Stimulated activated CD4-positive, alpha-beta T cell treated with anti-CD3 and anti-CD28 coated beads, TNF-alpha, amount 100 ng/mL, for 24 hours (primary cell): ENCODE results near the gene LAMA2.
A peak's percentile ranks its signal among the peaks of the same experiment; 100 is the strongest.

Experiments
- DNase-seq, 3 experiments: peaks; one replicate each; pipeline ENCODE4 v3.0.0-alpha.2; 2020; ENCODE audit warnings: low read depth in 3 of 3

Gene LAMA2

DNA sequence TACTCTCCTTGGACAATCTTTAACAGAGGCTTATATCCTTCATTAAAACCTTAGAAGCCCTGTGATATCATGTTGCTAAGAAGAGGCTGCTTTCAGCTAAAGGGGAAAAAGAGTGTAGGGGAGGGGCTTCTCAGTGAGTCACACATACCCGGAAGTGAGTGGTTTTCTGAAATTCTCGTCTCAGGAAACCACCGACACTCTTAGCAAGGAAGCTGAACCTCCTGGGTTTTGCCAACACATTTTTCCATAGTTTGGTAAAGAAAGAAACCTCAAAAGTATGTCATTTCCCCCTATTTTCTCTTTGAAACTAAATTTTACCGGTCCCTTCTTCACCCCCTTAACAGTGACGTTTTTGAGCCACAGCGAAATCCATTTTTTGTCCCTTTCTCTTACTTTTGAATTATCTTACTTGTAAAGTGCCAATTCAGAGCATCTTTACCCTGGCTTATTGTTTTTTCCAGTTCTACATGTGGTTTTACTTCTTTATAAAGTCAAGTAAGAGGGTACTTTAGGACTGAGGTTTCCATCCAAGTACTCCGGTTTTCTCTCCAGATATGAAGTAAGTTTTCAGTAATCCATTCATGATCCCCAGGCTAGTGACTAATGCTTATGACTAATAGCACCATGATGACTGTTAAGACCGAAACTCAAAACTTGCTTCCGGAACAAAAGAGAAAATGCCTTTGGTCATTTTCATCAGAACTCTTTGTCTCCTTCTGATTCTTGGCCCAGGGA, 607.8 kb downstream of the LAMA2 start:
- peak; percentile 37 to 58 (median 41) for DNase-seq

DNA sequence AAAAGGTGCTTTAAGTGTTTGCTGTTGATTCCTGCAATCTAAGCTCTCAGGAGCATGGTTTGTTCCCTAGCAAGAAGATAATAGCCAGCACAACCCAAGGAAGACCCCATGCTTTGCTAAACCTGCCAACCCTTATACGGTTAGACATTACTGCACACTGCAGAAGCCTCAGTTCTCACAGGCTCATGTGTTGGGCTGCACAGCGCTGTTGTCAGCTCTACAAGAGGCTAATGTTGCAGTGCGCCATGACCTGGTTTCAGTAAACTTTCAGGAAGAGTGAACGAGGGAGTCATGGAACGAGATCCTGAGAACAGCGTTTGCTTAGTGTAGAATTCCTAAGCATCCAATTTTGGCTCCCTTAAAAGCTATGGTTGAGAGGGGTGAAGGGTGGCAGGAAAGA, 608.5 kb downstream of the LAMA2 start:
- no peak for DNase-seq

DNA sequence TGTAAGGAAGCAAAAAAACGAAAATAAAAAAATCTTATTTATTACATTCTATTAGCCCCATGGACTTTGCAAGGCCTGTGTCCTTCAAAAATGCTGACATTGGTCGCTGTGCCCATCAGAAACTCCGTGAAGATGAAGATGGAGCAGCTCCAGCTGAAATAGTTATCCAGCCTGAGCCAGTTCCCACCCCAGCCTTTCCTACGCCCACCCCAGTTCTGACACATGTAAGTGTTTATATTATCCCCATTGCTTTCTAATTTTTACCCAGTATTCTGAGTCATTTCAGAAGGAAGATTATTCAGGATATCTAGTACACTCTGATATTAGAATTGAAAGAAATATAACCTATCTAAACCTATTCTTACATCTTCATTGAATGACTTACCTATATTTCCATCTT, 609.3 kb downstream of the LAMA2 start:
- no peak for DNase-seq

DNA sequence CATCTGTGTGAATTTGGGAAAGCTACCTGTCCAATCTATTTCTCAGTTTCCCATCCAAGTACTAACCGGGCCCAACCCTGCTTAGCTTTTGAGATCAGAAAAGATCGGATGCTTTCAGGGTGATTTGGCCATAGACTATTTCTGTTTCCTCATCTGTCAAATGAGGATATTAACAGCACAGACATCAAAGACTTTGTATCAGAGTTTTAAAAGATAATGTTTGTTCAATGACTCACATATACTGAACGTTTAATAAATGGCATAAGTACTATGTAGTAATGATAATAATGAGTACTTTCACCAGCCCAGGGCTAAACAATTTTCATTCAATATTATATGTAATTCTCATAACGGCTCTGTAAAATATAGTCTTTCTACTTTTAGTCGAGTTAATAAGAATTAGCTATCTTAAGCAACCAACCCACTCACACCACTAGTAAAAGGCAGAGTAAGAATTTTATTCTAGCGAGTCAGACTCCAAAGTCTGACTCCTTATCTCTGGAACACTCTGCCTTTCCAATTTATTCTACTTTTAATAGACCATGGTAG, 610.5 kb downstream of the LAMA2 start:
- no peak for DNase-seq

DNA sequence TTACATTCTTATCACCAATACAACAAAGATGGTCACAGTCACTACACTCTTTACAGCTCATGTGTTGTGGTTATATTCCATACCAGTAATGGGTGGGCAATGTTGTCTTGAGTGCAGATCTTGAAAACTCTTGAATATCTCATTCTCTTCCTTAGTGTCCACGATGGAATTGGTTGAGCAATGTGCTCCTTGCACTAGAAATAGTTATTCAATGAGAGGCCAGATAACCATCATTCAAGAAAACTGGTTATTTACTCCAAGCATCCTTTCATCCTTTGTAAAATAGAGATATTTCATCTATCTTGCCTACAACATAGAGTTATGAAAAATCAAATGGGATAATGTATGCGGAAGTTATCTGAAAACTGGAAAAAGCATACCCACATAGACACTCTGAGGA, 611.2 kb downstream of the LAMA2 start:
- DNase-seq: no peak

DNA sequence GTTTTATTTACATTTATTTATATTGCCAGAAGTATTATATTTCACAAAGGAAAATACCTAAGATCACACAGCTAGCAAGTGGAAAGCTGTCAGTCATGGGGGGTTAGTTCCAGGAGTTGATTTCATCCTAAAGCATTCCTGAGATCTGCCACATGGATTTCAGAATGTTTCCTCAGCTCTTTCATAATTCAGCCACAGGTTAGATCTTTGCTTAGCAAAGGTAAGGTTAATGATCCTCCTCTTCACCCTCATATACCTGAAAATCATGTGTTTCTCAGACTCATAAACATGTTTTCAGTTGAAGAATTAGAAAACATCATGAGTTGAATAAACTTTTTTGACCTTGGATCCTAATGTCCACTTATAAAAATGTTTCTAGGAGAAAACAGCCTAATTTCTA, 611.6 kb downstream of the LAMA2 start:
- no peak for DNase-seq

DNA sequence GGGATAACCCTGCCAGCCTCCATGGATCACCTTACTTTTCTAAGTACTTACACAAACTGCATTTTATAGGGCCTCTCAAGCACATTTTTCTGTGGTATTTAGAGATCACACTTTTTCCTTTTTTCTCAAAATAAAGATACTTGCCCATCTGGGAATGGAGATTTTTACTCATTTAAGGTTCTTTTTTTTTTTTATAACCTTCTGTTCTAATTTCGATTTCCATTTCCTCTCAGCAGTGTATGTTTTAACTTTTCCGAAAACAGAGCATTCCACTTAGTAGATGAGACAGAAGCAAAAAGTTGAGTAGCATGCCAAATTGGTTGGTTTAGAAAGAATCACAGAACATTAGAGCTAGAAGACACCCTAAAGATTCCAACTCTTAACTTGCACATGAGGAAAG, 612.7 kb downstream of the LAMA2 start:
- no peak for DNase-seq

DNA sequence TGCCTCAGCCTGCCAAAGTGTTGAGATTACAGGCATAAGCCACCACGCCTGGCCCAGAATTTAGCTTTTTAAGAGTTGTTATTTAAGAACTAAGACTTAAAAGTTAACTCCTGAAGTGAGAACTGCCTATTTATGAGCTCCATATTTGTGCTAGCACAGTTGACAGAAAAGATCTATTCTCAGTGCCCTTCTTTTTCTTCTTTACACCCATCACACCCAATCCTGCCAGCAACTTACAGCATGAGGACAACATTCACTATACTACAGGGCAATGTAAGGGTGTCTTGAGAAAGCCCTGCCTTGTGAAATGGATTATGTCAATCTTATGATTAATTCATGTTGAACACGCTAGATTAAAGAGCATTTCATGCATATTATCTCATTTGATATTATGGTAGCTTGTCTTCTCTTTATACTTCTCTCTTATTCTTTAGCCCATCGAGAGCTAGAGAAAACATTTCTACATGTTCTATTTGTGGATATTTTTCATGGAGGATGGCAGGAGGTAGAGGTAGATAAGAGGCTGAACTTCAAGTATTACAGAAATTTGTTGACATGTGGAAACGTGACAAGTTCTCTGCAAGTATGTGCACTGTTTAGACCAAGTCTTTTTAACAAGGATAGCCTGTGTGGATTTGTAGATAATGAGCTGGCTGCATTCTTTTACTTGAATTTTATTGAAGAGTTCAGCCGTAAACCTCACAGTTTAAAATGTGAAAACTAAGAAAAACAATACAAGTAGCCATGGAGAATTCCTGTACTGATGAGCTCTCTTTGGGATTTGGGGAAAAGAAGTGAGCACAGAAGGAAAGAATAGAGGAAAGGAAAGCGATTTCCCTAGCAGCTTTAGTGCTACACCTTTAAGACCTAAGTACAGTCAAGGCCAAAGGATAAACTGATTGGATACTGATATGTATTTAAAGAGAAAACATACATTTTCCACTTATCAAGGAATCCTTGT, 614.8 kb downstream of the LAMA2 start:
- no peak for DNase-seq

DNA sequence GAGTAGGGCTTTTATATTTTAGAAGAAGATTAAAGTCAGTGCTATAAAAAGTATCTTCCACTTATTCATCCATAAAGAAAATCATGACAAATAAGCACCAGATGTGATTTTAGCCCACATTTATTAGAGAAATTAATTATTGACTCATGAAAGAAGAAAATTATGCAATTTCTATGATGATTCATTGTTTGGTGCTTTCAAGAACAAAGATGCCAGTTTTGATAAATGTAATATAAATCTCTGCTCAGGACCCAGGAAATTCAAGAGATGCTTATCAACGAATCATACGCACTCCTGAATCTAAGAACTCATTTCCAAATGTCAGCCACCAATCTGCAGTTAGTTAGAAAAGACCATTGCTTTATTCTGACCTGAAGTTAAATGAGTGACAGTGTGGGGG, 615.6 kb downstream of the LAMA2 start:
- no peak for DNase-seq

DNA sequence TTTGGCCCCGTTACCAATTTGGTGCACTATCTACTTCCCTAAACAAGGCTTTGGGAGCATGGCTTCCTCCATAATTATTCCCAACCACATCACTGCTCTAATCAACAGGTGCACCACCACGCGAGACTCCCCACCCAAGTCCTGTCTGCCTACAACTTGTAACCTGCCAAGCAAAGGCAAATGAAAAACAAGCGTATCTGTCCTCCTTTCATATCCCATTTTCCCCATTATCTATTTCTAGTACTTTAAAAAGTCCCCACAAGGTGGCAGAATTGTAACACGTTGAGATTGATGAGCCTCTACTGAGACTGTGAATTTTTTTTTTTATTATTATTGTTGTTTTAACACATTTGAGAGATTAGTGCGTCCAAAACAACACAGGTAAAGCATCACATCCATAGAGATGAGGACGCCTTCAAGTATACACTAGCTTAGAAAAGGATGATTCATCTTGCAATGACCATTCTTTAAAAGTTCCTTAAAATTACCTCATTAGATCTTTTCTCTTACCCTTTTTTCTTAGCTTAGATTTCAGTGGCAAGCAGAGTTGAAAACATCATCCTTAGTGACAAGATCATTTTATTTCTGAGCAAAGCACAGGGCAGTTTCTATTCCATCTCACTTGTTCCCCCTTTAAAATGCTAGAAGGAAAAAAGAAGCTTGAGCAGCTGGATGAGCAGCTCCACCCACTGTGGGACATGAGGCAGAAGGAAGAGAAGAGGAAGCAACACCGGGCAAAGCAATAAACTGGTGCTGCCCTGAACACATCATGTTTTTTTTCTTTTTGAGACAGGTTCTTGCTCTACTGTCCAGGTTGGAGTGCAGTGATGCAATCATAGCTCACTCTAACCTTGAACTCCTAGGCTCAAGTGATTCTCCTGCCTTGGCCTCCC, 616.3 kb downstream of the LAMA2 start:
- DNase-seq: no peak

DNA sequence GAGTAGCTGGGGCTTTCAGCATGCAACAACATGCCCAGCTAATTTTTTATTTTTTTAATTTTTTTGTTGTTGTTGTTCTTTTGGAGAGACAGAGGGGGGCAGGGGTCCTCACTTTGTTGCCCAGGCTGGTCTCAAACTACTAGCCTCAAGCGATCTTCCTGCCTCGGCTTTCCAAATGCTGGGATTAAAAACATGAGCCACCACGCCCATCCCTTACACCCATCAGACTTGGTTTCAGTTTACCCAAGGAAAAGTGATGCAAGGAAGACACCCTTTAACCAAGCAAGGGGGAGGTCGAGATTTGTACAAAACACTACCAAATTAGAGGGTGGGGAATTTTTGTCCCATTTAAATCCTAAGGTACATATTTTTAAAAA, 616.9 kb downstream of the LAMA2 start:
- DNase-seq: no peak

DNA sequence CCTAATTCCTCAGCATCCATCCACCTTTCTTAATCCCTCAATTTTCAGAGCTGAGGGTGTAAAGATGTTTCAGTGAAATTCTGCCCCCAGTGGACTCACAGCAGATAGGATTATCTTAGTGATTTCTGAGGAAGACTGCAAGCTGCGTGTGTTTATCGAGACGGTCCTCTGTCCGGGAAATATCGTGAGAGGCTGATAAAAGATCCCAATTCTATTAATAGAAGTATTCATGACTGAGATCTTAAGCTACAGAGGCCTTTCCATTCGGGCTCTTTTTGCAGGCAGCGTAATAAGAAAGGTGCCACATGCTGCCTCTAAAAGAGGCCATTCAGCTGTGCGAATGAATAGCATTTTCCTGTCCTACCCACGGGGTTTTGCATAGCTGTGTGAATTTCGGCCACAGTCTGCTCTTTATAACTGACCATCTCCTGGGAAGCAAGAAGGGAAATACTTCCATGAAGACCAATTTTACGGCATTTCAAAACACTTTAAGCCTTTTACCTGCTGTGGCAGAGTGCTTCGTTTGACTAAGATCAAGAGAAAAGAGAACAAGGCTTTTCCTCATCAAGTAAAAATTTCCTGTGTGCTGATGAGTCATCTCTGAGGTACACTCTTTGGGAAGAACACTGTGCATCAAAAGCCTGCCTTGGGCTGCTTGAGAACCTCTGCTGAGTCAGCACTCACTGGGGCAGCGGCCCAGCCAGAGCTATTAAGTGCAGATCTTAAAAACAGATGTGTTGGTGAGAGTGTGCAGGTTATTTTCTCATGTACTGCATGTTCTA, 618.2 kb downstream of the LAMA2 start:
- DNase-seq: peak in 1 of 3 experiments; percentile 41

DNA sequence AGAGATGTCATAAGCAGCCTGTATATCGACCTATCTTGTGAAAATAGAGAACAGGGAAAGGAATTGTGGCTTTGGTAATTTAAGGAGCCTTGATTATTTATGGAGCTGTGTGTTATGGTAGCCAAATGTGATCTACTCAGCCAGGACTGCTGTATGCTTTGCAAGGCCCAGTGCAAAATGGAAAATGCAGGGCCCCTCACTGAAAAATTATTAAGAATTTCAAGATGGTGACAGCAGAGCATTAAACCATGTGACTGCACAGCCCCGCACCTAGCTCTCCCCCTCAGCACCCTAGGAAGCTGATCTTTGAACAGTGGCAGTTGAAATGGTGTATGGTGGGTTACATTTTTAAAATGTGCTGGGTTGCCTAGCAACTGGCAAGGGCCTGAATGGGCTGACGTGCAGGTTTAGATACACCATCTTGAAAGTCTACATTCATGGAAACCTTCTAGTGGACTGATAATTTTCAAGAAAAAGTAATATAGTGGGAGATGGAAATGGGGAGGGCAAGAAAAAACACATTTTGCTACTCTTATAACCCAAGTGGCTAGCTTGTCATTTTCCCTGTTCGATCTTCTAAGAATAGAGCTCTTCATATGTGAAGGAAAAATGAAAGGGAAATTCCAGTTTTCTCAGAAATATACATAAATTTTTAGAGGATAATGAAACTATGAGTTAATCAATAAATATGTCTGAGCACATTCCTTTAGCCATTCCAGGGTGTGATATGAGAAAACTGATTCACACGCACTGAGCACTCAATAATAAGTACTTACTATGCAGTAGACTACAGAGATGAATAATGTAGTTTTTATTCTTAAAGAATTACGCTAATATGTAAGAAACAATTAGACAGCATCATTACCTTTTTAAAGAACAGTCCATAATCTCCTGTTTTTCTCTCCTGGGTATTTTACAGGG, 619.1 kb downstream of the LAMA2 start:
- DNase-seq: no peak

DNA sequence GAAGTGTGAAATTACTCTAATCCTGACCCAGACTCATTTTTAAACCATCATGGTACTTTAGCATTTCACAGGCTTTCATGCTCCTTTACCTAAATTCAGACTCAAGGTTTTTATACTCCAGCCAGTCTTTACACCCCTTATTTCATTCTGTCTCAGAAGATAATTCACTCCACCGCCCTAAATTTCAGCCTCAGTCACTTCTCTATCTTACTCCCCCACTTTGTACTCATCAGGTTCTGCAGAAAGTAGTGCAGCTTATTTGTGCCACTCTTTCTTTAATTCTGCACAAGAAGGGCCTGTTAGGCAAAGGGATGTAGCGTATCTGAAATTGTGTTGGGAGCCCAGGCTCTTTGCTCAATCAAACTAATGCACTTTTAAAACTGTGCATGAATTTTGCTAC, 621.5 kb downstream of the LAMA2 start:
- DNase-seq: no peak

DNA sequence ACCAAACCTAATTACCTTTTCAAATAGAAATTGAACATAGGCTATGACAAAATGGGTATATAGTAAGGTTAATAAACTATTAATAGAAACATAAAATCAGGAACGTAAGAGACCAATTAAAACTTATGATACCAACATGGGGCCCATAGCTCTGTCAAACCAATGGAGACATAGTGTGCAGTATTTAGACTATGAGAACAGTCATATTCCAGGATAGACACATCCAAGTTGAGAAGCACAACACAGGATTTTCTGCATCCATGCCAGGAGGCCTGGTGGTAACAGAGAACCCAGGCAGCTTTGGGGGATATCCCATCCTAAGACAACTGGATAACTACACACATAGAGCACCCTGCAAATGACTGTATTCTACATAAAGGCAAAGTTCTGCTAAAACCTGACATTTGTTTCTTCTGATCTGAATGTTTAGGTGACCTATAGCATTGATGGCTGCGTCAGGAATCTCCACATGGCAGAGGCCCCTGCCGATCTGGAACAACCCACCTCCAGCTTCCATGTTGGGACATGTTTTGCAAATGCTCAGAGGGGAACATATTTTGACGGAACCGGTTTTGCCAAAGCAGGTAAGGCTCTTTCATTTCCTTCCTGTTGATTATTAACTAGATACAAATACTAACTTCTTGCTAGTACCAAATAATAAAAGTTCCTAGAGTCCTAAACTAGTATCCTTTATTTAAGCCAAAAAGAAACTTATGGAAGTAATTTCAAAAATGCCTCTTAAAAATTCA, 624.3 kb downstream of the LAMA2 start:
- no peak for DNase-seq

DNA sequence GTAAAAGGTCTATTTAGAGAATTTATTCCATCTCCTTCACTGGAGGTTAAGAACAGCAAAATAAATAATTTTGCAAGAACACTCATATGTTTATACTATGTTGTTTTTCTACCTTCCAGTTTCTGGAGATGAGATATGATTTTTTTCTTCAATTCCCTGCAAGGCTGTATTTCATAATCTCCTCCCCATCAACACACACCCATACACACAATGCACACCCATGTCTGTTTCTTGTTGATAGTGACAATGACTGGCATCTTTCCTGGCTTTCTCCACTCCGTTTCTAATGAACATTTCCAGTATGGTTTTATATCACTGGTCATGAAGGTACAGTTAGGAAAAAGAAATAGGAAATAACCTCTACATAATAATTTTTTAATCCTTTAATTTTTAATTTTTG, 624.9 kb downstream of the LAMA2 start:
- no peak for DNase-seq

DNA sequence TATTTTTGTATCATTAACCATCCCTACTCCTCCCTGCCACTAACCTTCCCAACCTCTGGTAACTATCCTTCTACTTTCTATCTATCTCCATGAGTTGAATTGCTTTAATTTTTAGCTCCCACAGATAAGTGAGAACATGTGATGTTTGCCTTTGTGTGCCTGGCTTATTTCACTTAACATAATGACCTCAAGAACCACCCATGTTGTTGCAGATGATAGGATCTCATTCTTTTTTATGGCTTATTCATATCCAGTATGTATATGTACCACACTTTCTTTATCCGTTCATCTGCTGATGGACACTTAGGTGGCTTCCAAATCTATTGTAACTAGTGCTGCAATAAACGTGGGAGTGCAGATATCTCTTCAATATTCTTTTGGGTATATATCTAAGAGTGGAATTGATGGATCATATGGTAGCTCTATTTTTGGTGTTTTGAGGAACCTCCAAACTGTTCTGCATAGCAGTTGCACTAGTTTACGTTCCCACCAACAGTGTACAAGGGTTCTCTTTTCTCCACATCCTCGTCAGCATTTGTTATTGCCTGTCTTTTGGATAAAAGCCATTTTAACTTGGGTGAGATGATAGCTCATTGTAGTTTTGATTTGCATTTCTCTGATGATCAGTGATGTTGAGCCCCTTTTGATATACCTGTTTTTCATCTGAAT, 625.7 kb downstream of the LAMA2 start:
- DNase-seq: no peak

DNA sequence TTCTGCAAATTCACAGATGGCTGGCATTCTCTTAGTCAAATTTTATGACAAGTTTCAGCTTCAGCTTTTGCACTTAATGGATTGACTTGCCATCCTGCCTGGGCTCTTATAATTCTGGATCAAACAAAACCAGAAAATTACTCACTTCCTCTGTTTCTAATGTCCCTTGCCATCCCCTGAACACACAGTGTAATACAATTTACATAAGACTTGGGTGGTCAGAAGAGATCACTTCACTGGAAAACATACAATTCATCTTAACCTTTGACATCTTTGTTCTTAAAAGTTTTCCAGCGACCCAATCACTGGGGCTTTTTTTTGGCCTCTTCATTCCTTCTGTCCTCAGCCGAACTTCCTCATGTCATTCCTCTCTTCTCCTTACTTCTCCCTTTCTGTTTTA, 628.0 kb downstream of the LAMA2 start:
- DNase-seq: no peak

DNA sequence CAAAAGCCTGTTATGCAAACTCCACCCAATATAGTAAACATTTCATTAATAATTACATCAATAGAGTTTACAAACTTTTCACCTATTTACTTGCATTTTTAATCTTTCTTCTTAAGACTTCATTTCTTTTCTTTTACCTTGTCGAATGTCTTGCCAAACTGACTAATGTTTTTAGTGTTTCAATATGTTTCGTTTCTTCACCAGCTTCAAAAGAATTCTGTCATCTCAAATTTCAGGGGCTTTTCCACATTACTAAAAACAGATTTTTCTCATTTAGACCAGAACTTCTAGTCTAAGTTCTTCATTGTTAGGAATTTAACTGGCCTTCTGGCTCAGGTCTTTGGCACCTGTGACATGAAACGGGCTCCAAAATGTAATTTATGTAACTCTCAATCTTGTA, 630.5 kb downstream of the LAMA2 start:
- no peak for DNase-seq
